ENCODE data around the gene CDON.
A peak's percentile ranks its signal among the peaks of the same experiment; 100 is the strongest.

CDON gene

GRCh38 chr11:126076641-126077040, 14.0 kb upstream of the CDON start:
- TF ChIP-seq GATA2 (IDR thresholded peaks at IDR 0.05; ENCODE audit: low read depth, low read length), result no peak
- no peak for TF ChIP-seq GATA3 (IDR thresholded peaks at IDR 0.05; ENCODE audit: low read depth, low read length)

GRCh38 chr11:126072801-126073594, 10.3 kb upstream of the CDON start:
- no peak for TF ChIP-seq GATA3 (IDR thresholded peaks at IDR 0.05; ENCODE audit: low read depth, low read length)
- no peak for TF ChIP-seq GATA2 (IDR thresholded peaks at IDR 0.05; ENCODE audit: low read depth, low read length)

GRCh38 chr11:126072141-126072741, 9.6 kb upstream of the CDON start:
- TF ChIP-seq GATA2 (IDR thresholded peaks at IDR 0.05; ENCODE audit: low read depth, low read length), result no peak
- no peak for TF ChIP-seq GATA3 (IDR thresholded peaks at IDR 0.05; ENCODE audit: low read depth, low read length)

DNA sequence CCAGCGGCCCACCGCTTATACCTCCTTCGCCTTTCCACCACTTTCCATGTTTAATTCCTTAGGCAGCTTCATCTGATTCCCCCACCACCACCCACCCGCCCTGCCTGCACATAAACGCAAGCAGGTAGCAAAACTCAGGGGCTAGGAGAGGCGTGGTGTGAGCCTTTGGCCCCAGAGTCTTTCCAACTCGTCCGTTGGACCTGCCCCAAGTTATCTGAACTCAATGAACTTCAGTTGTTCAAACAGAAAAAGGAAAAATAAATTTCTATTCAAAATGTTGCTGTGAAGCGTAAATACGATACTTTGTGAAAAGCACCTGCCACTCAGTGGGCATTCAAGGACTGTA, 814 bp upstream of the CDON start:
- no peak for TF ChIP-seq GATA2 (IDR thresholded peaks at IDR 0.05; ENCODE audit: low read depth, low read length)
- no peak for TF ChIP-seq GATA3 (IDR thresholded peaks at IDR 0.05; ENCODE audit: low read depth, low read length)

GRCh38 chr11:126061707-126062678, 673 bp downstream of the CDON start:
- TF ChIP-seq GATA2 (IDR thresholded peaks at IDR 0.05; ENCODE audit: low read depth, low read length) (no peak), GATA3 (IDR thresholded peaks at IDR 0.05; ENCODE audit: low read depth, low read length) (no peak)

GRCh38 chr11:126060757-126061171, 1.9 kb downstream of the CDON start:
- TF ChIP-seq GATA3 (IDR thresholded peaks at IDR 0.05; ENCODE audit: low read depth, low read length) (no peak), GATA2 (IDR thresholded peaks at IDR 0.05; ENCODE audit: low read depth, low read length) (no peak)

DNA sequence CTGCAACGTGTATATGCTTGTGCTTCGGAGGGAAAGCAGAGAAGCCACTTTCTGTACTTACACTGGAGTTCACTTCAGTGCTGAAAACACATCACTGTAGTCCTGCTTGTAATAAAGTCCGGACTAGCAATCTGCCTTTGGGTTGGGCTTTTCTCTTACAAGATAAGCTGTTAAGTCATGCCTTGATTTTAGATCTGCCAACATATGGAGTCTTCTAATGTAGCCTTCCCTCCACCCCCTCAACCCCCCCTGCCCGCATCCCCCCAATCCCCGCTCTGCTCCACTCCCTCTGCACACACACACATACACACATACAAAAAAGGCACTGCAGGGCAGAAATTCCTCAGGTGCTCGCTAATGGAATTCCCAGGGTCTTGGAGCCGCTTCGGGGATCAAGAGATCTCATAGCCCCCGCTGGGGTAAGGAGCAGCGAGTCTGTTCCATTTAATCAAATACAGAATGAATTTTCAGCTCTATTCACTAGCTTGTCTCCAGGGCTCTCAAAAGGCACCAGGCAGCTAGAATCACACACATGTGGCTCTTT, 3.4 kb downstream of the CDON start:
- TF ChIP-seq GATA3 (IDR thresholded peaks at IDR 0.05; ENCODE audit: low read depth, low read length) (no peak), GATA2 (IDR thresholded peaks at IDR 0.05; ENCODE audit: low read depth, low read length) (no peak)

GRCh38 chr11:126058105-126058874, 4.4 kb downstream of the CDON start:
- TF ChIP-seq GATA2 (IDR thresholded peaks at IDR 0.05; ENCODE audit: low read depth, low read length) (no peak), GATA3 (IDR thresholded peaks at IDR 0.05; ENCODE audit: low read depth, low read length) (no peak)

GRCh38 chr11:126054882-126055281, 7.8 kb downstream of the CDON start:
- TF ChIP-seq GATA2 (IDR thresholded peaks at IDR 0.05; ENCODE audit: low read depth, low read length) (no peak), GATA3 (IDR thresholded peaks at IDR 0.05; ENCODE audit: low read depth, low read length) (no peak)

DNA sequence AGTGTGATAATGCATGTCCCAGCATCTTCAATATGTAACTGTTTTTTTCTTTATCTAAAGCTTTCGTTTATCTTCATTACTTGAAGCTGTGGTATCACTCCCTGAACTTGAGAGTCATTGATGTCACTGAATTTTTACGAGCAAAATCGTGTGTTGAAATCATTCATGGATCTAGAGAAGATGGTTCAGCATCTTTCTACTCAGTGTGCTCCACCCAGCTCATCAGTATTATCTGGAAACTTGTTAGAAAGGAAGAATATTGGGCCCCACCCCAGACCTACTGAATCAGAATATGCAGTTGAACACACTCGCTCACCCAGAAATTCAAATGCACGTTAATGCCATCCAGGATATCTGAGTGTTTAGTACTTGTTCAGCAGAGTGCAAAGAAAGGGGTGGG, 8.3 kb downstream of the CDON start:
- no peak for TF ChIP-seq GATA3 (IDR thresholded peaks at IDR 0.05; ENCODE audit: low read depth, low read length)
- no peak for TF ChIP-seq GATA2 (IDR thresholded peaks at IDR 0.05; ENCODE audit: low read depth, low read length)

- TF ChIP-seq GATA2 (IDR thresholded peaks at IDR 0.05; ENCODE audit: low read depth, low read length), result peak; percentile 91
- TF ChIP-seq GATA3 (IDR thresholded peaks at IDR 0.05; ENCODE audit: low read depth, low read length), result peak; percentile 82
Measured at GRCh38 chr11:126053415-126054286, 9.0 kb downstream of the CDON start.

DNA sequence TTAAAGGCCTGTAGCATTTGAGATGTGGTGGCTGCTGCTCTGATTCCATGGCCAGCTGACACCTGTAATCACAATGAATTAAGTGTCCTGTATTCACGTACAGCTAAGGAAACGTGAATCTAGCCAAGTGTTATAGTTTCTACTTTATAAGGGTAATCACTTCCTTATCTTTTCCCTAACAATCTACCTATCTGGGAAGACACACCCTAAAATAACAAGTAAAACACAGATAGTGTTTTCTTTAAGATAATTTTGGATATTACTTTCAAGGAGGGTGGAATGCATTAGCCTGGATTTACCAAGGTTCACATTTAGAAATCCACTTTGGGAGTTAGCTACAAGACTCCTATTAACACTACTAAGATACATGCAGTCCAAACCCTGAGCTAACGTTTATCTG, 11.5 kb downstream of the CDON start:
- TF ChIP-seq GATA3 (IDR thresholded peaks at IDR 0.05; ENCODE audit: low read depth, low read length), result no peak
- no peak for TF ChIP-seq GATA2 (IDR thresholded peaks at IDR 0.05; ENCODE audit: low read depth, low read length)
